ENCODE data around the gene ZSCAN26. TPM values are rescaled to one million over a fixed set of nuclear protein-coding genes. Genes with fewer than 3 reads are reported as not detected.

Gene ZSCAN26
- total RNA-seq, 1 donor from 2014 or later, result 14.8 TPM

GRCh38 chr6:28224131-28225055 lies 42.5 kb upstream of the ZSCAN26 start:
- no peak for DNase-seq (ENCODE audit: low spot score)
- no peak for TF ChIP-seq CTCF (IDR thresholded peaks at IDR 0.05)
- Mint-ChIP-seq H3K27me3 (ENCODE audit: low read depth) (peaks cover 12% of the 10 kb centered on the region), H3K4me1 (ENCODE audit: low read depth) (peaks cover 18% of the 10 kb centered on the region), H3K9me3 (ENCODE audit: low read depth) (no peaks in the 10 kb centered on the region), H3K27ac (ENCODE audit: unreplicated experiment) (peak overlapping the region; percentile 85), H3K36me3 (ENCODE audit: low read depth) (peaks cover 16% of the 10 kb centered on the region), H3K4me3 (ENCODE audit: unreplicated experiment) (peak overlapping the region; percentile 92)

GRCh38 chr6:28225056-28225834 lies 41.7 kb upstream of the ZSCAN26 start, which contains the start of gene ZSCAN9:
Gene ZSCAN9 (plus strand): TSS chr6:28225275. CDS start chr6:28227085, 1,810 bp downstream.
- H3K4me3 Mint-ChIP-seq (ENCODE audit: unreplicated experiment), result peak within 1 kb of the TSS; percentile 92
- peaks cover 18% of the 10 kb centered on the region for H3K4me1 Mint-ChIP-seq (ENCODE audit: low read depth)
- peaks cover 19% of the 10 kb centered on the region for H3K36me3 Mint-ChIP-seq (ENCODE audit: low read depth)
- peaks cover 10% of the 10 kb centered on the region for H3K27me3 Mint-ChIP-seq (ENCODE audit: low read depth)
- no peak for DNase-seq (ENCODE audit: low spot score)
- H3K9me3 Mint-ChIP-seq (ENCODE audit: low read depth), result no peaks in the 10 kb centered on the region
- no peak for TF ChIP-seq CTCF (IDR thresholded peaks at IDR 0.05)
- H3K27ac Mint-ChIP-seq (ENCODE audit: unreplicated experiment), result peak within 1 kb of the TSS; percentile 85

DNA sequence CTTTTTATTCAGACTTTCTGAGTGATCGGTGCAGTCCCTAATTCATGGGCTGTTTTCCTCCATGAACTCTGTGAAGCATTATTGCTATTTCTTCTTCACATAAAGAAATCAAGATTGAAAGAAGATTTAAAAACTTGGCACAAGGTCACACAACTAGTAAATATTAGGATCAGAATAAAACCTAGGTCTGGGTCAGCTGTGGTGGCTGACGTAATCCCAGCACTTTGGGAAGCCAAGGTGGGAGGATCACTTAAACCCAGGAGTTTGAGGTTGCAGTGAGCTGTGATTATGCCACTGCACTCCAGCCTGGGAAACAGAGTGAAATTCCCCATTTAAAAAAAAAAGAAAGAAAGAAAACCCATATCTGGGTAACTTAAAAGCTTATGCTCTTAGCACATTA lies 40.5 kb upstream of the ZSCAN26 start:
- Mint-ChIP-seq H3K27ac (ENCODE audit: unreplicated experiment) (no peak overlapping the region), H3K4me1 (ENCODE audit: low read depth) (peaks cover 18% of the 10 kb centered on the region), H3K27me3 (ENCODE audit: low read depth) (peaks cover 5% of the 10 kb centered on the region), H3K36me3 (ENCODE audit: low read depth) (peaks cover 29% of the 10 kb centered on the region), H3K4me3 (ENCODE audit: unreplicated experiment) (peak overlapping the region; percentile 92), H3K9me3 (ENCODE audit: low read depth) (no peaks in the 10 kb centered on the region)
- TF ChIP-seq CTCF (IDR thresholded peaks at IDR 0.05), result no peak
- DNase-seq (ENCODE audit: low spot score), result no peak

DNA sequence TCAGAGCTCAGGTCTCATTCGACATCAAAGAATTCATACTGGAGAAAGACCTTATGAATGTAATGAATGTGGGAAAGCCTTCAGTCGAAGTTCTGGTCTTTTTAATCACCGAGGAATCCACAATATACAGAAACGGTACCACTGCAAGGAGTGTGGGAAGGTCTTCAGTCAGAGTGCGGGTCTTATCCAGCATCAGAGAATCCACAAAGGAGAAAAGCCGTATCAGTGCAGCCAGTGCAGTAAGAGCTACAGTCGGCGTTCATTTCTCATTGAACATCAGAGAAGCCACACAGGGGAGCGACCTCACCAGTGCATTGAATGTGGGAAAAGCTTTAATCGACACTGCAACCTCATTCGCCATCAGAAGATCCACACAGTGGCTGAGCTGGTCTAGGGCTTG lies 34.2 kb upstream of the ZSCAN26 start:
- Mint-ChIP-seq H3K9me3 (ENCODE audit: low read depth) (peaks cover 7% of the 10 kb centered on the region), H3K36me3 (ENCODE audit: low read depth) (peaks cover 42% of the 10 kb centered on the region)

More for the DNA sequence above, 34.2 kb upstream of the ZSCAN26 start:
- Mint-ChIP-seq H3K4me1 (ENCODE audit: low read depth) (no peaks in the 10 kb centered on the region), H3K4me3 (ENCODE audit: unreplicated experiment) (no peak overlapping the region), H3K27me3 (ENCODE audit: low read depth) (no peaks in the 10 kb centered on the region), H3K27ac (ENCODE audit: unreplicated experiment) (no peak overlapping the region)
- TF ChIP-seq CTCF (IDR thresholded peaks at IDR 0.05), result no peak
- DNase-seq (ENCODE audit: low spot score), result no peak

All from chondrocyte (in vitro differentiated cells).